ENCODE data around the gene CRYBB3.
"Not testable (repeated sequence)": the region's sequence is repeated elsewhere in the genome, so short reads cannot be mapped to it uniquely, and the experiment has no call there.

Gene CRYBB3

DNA sequence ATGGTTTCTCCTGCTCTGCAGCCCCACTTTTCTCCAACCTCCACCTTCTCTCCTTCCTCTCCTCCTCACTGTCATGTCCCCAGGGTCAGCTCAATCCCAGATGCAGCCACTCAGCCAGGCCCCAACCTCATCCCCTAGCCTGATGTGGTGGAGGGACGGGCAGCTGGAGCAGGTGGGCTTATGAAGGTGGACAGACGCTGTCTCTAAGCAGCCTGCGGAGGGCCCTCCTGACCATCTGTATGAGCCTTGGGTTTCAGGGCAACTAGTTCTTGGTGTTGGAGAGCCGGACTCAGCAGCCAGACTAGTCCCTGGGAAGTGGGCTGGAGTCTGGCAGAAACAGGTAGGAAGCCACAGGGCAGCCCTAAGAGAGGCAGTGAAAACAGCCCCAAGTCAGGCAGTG lies 37.8 kb downstream of the CRYBB3 start:
- peaks cover 0 to 6% (median 5%) of the 10 kb centered on the region in 5 donors for H3K4me1 ChIP-seq (ENCODE audit: control insufficient read depth in 5 of 5, insufficient read depth in 5 of 5, low read length in 5 of 5)
- H3K9ac ChIP-seq (ENCODE audit: low read length in 5 of 5), result no peak overlapping the region
- no peak overlapping the region for H3K27ac ChIP-seq (ENCODE audit: low read depth, low read length)
- no peak overlapping the region for H3K4me3 ChIP-seq (ENCODE audit: low read depth in 1 of 5, low read length in 5 of 5)
- H3K27me3 ChIP-seq (ENCODE audit: control insufficient read depth in 5 of 5, insufficient read depth in 4 of 5, low read length in 5 of 5), result peaks cover 6 to 17% (median 11%) of the 10 kb centered on the region in 5 donors
- no peaks in the 10 kb centered on the region for H3K9me3 ChIP-seq (ENCODE audit: control insufficient read depth in 5 of 5, low read length in 5 of 5)
- H3K36me3 ChIP-seq (ENCODE audit: control insufficient read depth in 5 of 5, insufficient read depth in 5 of 5, low read length in 5 of 5), result no peaks in the 10 kb centered on the region

DNA sequence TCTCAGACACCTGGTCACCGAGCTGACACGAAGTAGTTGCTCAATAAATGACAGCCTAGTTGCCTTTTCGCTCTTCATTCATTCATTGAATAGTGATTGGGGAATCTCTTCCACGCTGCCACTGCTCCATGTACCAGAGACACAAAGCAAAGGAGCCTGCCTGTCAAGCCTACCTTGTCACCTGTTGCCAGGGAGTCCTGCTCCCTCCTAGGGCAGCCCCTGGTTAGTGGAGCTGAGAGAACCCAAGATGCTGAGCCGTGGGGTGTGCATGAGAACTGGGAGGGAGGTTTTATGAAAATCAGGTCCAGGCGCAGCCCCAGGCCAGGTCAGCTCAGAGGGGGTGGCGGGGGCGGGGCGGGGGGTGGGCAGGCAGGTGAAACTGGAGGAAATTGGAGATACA lies 38.4 kb downstream of the CRYBB3 start:
- H3K9me3 ChIP-seq (ENCODE audit: control insufficient read depth in 5 of 5, low read length in 5 of 5); H3K27ac ChIP-seq (ENCODE audit: low read depth, low read length); H3K4me3 ChIP-seq (ENCODE audit: low read depth in 1 of 5, low read length in 5 of 5); H3K4me1 ChIP-seq (ENCODE audit: control insufficient read depth in 5 of 5, insufficient read depth in 5 of 5, low read length in 5 of 5); H3K36me3 ChIP-seq (ENCODE audit: control insufficient read depth in 5 of 5, insufficient read depth in 5 of 5, low read length in 5 of 5); H3K9ac ChIP-seq (ENCODE audit: low read length in 5 of 5): not testable (repeated sequence)
- peaks cover 6 to 17% (median 11%) of the 10 kb centered on the region in 5 donors for H3K27me3 ChIP-seq (ENCODE audit: control insufficient read depth in 5 of 5, insufficient read depth in 4 of 5, low read length in 5 of 5)

DNA sequence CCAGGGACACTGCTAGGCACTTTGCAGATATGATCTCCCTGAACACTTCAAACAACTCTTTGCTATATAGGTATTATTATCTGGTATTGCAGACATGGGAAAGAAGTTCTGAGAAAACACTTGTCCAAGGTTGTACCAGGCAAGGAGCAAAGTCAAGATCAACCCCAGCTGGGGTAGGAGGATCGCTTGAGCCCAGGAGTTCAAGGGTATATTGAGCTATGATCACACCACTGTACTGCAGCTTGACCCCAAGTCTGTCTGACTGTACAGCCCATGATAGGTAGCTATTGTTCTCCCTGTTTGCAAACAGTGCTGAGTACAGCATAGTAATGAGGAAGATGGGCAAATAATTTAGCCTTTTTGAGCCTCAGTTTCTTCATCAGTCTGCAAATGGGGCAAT lies 55.5 kb downstream of the CRYBB3 start:
- H3K9me3 ChIP-seq (ENCODE audit: control insufficient read depth in 5 of 5, low read length in 5 of 5); H3K4me1 ChIP-seq (ENCODE audit: control insufficient read depth in 5 of 5, insufficient read depth in 5 of 5, low read length in 5 of 5); H3K36me3 ChIP-seq (ENCODE audit: control insufficient read depth in 5 of 5, insufficient read depth in 5 of 5, low read length in 5 of 5); H3K27me3 ChIP-seq (ENCODE audit: control insufficient read depth in 5 of 5, insufficient read depth in 4 of 5, low read length in 5 of 5); H3K4me3 ChIP-seq (ENCODE audit: low read depth in 1 of 5, low read length in 5 of 5); H3K27ac ChIP-seq (ENCODE audit: low read depth, low read length); H3K9ac ChIP-seq (ENCODE audit: low read length in 5 of 5): not testable (repeated sequence)
